Measurements from ENCODE around the gene CORO1C. TPM values are rescaled to one million over a fixed set of nuclear protein-coding genes. Genes with fewer than 3 reads are reported as not detected.

Gene CORO1C
- total RNA-seq, 1 donor from 2014 or later = 128 TPM

- TF ChIP-seq EZH2 (IDR thresholded peaks at IDR 0.05) (no peak), CTCF (IDR thresholded peaks at IDR 0.05) (no peak), EZH2phosphoT487 (IDR thresholded peaks at IDR 0.05) (no peak)
- Mint-ChIP-seq H3K4me3 (no peak overlapping the region), H3K4me1 (peaks cover 51% of the 10 kb centered on the region), H3K36me3 (peaks cover 10% of the 10 kb centered on the region), H3K27ac (no peak overlapping the region), H3K27me3 (ENCODE audit: insufficient read depth, low read depth) (no peaks in the 10 kb centered on the region), H3K9me3 (no peaks in the 10 kb centered on the region)
- no peak overlapping the region for H3K4me2 ChIP-seq
- no peaks in the 10 kb centered on the region for H3K9me3 ChIP-seq (ENCODE audit: low read depth)
- no peak for DNase-seq (ENCODE audit: low spot score)
- no peak overlapping the region for H3K9ac ChIP-seq
- no peaks in the 10 kb centered on the region for H3F3A ChIP-seq (ENCODE audit: low read depth)
- no peak overlapping the region for H3K27ac ChIP-seq
- no peak overlapping the region for H2AFZ ChIP-seq (replicated peaks)
- no peaks in the 10 kb centered on the region for H3K36me3 ChIP-seq
- peaks cover 26% of the 10 kb centered on the region for H3K4me1 ChIP-seq
- no peak overlapping the region for H3K4me3 ChIP-seq
- peaks cover 55% of the 10 kb centered on the region for H4K20me1 ChIP-seq (ENCODE audit: low read depth)
- peaks cover 100% of the 10 kb centered on the region for H3K79me2 ChIP-seq (ENCODE audit: low read depth)
- no peaks in the 10 kb centered on the region for H3K27me3 ChIP-seq
Measured at GRCh38 chr12:108722463-108722862, 8.9 kb downstream of the CORO1C start.

DNA sequence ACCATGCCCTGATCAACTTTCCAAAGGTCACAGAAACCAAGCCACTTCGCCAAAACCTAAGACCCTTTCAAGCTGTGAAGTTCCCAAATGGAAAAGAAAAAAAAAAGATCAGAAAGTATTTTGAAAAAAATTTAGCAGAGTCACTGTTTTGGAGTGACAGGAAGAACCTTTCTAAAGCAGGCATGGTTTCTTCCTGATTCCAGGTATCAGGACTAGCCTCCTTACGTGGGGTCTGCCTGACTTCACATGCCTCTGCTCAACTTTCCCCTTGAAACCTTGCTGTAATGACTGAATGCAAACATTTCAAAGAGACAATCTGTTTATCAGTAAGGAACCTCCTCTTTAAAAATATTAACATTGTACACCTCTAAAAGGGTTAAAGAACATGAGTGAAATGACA is 9.5 kb downstream of the CORO1C start:
- no peak overlapping the region for H3K27ac Mint-ChIP-seq

GRCh38 chr12:108720757-108721514 is 10.4 kb downstream of the CORO1C start:
- Histone ChIP-seq H3K4me3 (no peak overlapping the region), H3K9me3 (ENCODE audit: low read depth) (no peaks in the 10 kb centered on the region), H3K9ac (no peak overlapping the region), H2AFZ (replicated peaks) (no peak overlapping the region), H3K27me3 (no peaks in the 10 kb centered on the region), H4K20me1 (ENCODE audit: low read depth) (peaks cover 54% of the 10 kb centered on the region), H3K4me2 (no peak overlapping the region), H3K36me3 (no peaks in the 10 kb centered on the region), H3K79me2 (ENCODE audit: low read depth) (peaks cover 99% of the 10 kb centered on the region), H3F3A (ENCODE audit: low read depth) (peaks cover 14% of the 10 kb centered on the region), H3K4me1 (peaks cover 26% of the 10 kb centered on the region), H3K27ac (no peak overlapping the region)
- peaks cover 54% of the 10 kb centered on the region for H3K4me1 Mint-ChIP-seq
- H3K9me3 Mint-ChIP-seq = no peaks in the 10 kb centered on the region
- no peak overlapping the region for H3K27ac Mint-ChIP-seq
- peaks cover 16% of the 10 kb centered on the region for H3K36me3 Mint-ChIP-seq
- H3K27me3 Mint-ChIP-seq (ENCODE audit: insufficient read depth, low read depth) = no peaks in the 10 kb centered on the region
- DNase-seq (ENCODE audit: low spot score) = no peak
- H3K4me3 Mint-ChIP-seq = no peak overlapping the region
- no peak for TF ChIP-seq CTCF (IDR thresholded peaks at IDR 0.05)
- TF ChIP-seq EZH2phosphoT487 (IDR thresholded peaks at IDR 0.05) = no peak
- TF ChIP-seq EZH2 (IDR thresholded peaks at IDR 0.05) = no peak

More for the DNA sequence above, 9.5 kb downstream of the CORO1C start:
- Histone ChIP-seq H3K4me3 (no peak overlapping the region), H3K4me2 (no peak overlapping the region), H3K36me3 (no peaks in the 10 kb centered on the region), H4K20me1 (ENCODE audit: low read depth) (peaks cover 55% of the 10 kb centered on the region), H3K27me3 (no peaks in the 10 kb centered on the region), H3K9ac (no peak overlapping the region), H2AFZ (replicated peaks) (no peak overlapping the region), H3K79me2 (ENCODE audit: low read depth) (peaks cover 100% of the 10 kb centered on the region), H3K9me3 (ENCODE audit: low read depth) (no peaks in the 10 kb centered on the region), H3K4me1 (peaks cover 26% of the 10 kb centered on the region), H3K27ac (no peak overlapping the region), H3F3A (ENCODE audit: low read depth) (peaks cover 5% of the 10 kb centered on the region)
- no peaks in the 10 kb centered on the region for H3K9me3 Mint-ChIP-seq
- H3K4me3 Mint-ChIP-seq = no peak overlapping the region
- no peak for DNase-seq (ENCODE audit: low spot score)
- peaks cover 51% of the 10 kb centered on the region for H3K4me1 Mint-ChIP-seq
- TF ChIP-seq EZH2phosphoT487 (IDR thresholded peaks at IDR 0.05) (no peak), CTCF (IDR thresholded peaks at IDR 0.05) (no peak), EZH2 (IDR thresholded peaks at IDR 0.05) (no peak)
- H3K36me3 Mint-ChIP-seq = peaks cover 12% of the 10 kb centered on the region
- H3K27me3 Mint-ChIP-seq (ENCODE audit: insufficient read depth, low read depth) = no peaks in the 10 kb centered on the region
